WTC11 (cell line): Measurements from ENCODE around the gene ZNF414. TPM values are rescaled to one million over a fixed set of nuclear protein-coding genes. Genes with fewer than 3 reads are reported as not detected.

Experiments
- ATAC-seq: fragments of 200-7000 bp; cut with Tn5 transposase; 2 replicates; pipeline ENCODE4 v1.10.0; 2021; ENCODE audit warnings: mild to moderate bottlenecking, moderate library complexity
- CTCF ChIA-PET: fragments of 300-600 bp; sonication (Branson Sonifier 250); formaldehyde crosslinking; loops from one replicate; lab custom pipeline; 2021; ENCODE audit warnings: antibody characterized with exemption; lab: Charles Lee
- POLR2A ChIA-PET: fragments of 350-600 bp; sonication (Branson Sonifier 250); formaldehyde crosslinking; loops from one replicate; lab custom pipeline; 2021; ENCODE audit warnings: antibody characterized with exemption; lab: Charles Lee
- DNase-seq: peaks from one replicate; pipeline ENCODE4 v3.0.0; 2021; ENCODE audit warnings: low spot score
- H3K27ac Mint-ChIP-seq: 2 replicates; pipeline ENCODE4 v1.8.0; 2021; ENCODE audit warnings: mixed read lengths
- H3K27me3 Mint-ChIP-seq: 2 replicates; pipeline ENCODE4 v1.8.0; 2021; ENCODE audit warnings: low read depth, mild to moderate bottlenecking, moderate library complexity, mixed read lengths
- H3K36me3 Mint-ChIP-seq: 2 replicates; pipeline ENCODE4 v1.8.0; 2021; ENCODE audit warnings: mixed read lengths
- H3K4me1 Mint-ChIP-seq: 2 replicates; pipeline ENCODE4 v1.8.0; 2022; ENCODE audit warnings: mixed read lengths
- H3K4me3 Mint-ChIP-seq: 2 replicates; pipeline ENCODE4 v1.8.0; 2021; ENCODE audit warnings: mild to moderate bottlenecking, moderate library complexity, mixed read lengths
- H3K9me3 Mint-ChIP-seq: 2 replicates; pipeline ENCODE4 v1.8.0; 2021; ENCODE audit warnings: mixed read lengths
- AR ChIP-seq: fragments of 250-450 bp; sonication (Bioruptor Pico); IDR thresholded peaks from 2 replicates; pipeline ENCODE4 v1.9.0; 2021; ENCODE audit warnings: mild to moderate bottlenecking
- ATF2 ChIP-seq: sonication (generic); formaldehyde crosslinking; IDR thresholded peaks from 2 replicates; pipeline ENCODE4 v1.8.1; 2022; ENCODE audit warnings: low read depth, missing genetic modification reagents, borderline replicate concordance
- FOXK1 ChIP-seq: sonication (generic); formaldehyde crosslinking; IDR thresholded peaks from 2 replicates; pipeline ENCODE4 v1.8.0; 2022; ENCODE audit warnings: mild to moderate bottlenecking, moderate library complexity, missing genetic modification reagents
- GABPB1 ChIP-seq: sonication (generic); formaldehyde crosslinking; IDR thresholded peaks from 2 replicates; pipeline ENCODE4 v1.8.1; 2023; ENCODE audit warnings: mild to moderate bottlenecking, missing genetic modification reagents
- HMGXB4 ChIP-seq: sonication (generic); formaldehyde crosslinking; IDR thresholded peaks from 2 replicates; pipeline ENCODE4 v1.8.1; 2023; ENCODE audit warnings: mild to moderate bottlenecking, moderate library complexity, missing genetic modification reagents
- IRF1 ChIP-seq: sonication (generic); formaldehyde crosslinking; IDR thresholded peaks from 2 replicates; pipeline ENCODE4 v1.8.0; 2023; ENCODE audit warnings: missing genetic modification reagents
- IRF2 ChIP-seq: sonication (generic); formaldehyde crosslinking; IDR thresholded peaks from 2 replicates; pipeline ENCODE4 v1.8.0; 2022; ENCODE audit warnings: low read depth, missing genetic modification reagents, borderline replicate concordance
- MXD4 ChIP-seq: fragments of 250-450 bp; sonication (Bioruptor Pico); IDR thresholded peaks from 2 replicates; pipeline ENCODE4 v1.8.0; 2021; ENCODE audit warnings: mild to moderate bottlenecking, moderate library complexity, borderline replicate concordance
- RELA ChIP-seq: sonication (generic); formaldehyde crosslinking; IDR thresholded peaks from 2 replicates; pipeline ENCODE4 v1.8.1; 2022; ENCODE audit warnings: missing genetic modification reagents, mild to moderate bottlenecking, borderline replicate concordance
- RORB ChIP-seq: fragments of 250-450 bp; sonication (Bioruptor Pico); IDR thresholded peaks from 2 replicates; pipeline ENCODE4 v1.9.0; 2021; ENCODE audit warnings: mild to moderate bottlenecking
- ZNF232 ChIP-seq: sonication (generic); formaldehyde crosslinking; IDR thresholded peaks from 2 replicates; pipeline ENCODE4 v1.8.0; 2022; ENCODE audit warnings: mild to moderate bottlenecking, missing genetic modification reagents
- ZNF263 ChIP-seq: sonication (generic); formaldehyde crosslinking; IDR thresholded peaks from 2 replicates; pipeline ENCODE4 v1.8.1; 2022; ENCODE audit warnings: low read depth, mild to moderate bottlenecking, moderate library complexity, missing genetic modification reagents
- ZNF396 ChIP-seq: fragments of 250-450 bp; sonication (Bioruptor Pico); IDR thresholded peaks from 2 replicates; pipeline ENCODE4 v1.8.0; 2021; ENCODE audit warnings: mild to moderate bottlenecking, moderate library complexity, borderline replicate concordance
- ZNF671 ChIP-seq: fragments of 250-450 bp; sonication (Bioruptor Pico); IDR thresholded peaks from 2 replicates; pipeline ENCODE4 v1.8.0; 2021; ENCODE audit warnings: mild to moderate bottlenecking
- total RNA-seq: library from RNA; stranded (reverse); gene quantifications from 3 replicates; pipeline ENCODE4 v1.2.3, GENCODE V29; 2021
- TF ChIP-seq, protein P1 (sequence below): sonication (generic); formaldehyde crosslinking; IDR thresholded peaks from 2 replicates; pipeline ENCODE4 v1.8.0; 2022; ENCODE audit warnings: mild to moderate bottlenecking, missing genetic modification reagents
- TF ChIP-seq, protein P2 (sequence below): sonication (generic); formaldehyde crosslinking; IDR thresholded peaks from 2 replicates; pipeline ENCODE4 v1.8.0; 2022; ENCODE audit warnings: mild to moderate bottlenecking, missing genetic modification reagents

The ZNF414 gene
- total RNA-seq, 1 experiment from 2014 or later, result 38.2 TPM

GRCh38 chr19:8488365-8488764 lies 25.6 kb downstream of the ZNF414 start (continued):
- TF ChIP-seq ATF2, result no peak
- no peak for TF ChIP-seq IRF1
- TF ChIP-seq RELA (CRISPR knock-in tag), result no peak
- TF ChIP-seq ZNF396 (CRISPR knock-in tag), result no peak
- TF ChIP-seq IRF2, result no peak
- TF ChIP-seq ZNF671 (CRISPR knock-in tag), result no peak
- no peak for TF ChIP-seq RORB

DNA sequence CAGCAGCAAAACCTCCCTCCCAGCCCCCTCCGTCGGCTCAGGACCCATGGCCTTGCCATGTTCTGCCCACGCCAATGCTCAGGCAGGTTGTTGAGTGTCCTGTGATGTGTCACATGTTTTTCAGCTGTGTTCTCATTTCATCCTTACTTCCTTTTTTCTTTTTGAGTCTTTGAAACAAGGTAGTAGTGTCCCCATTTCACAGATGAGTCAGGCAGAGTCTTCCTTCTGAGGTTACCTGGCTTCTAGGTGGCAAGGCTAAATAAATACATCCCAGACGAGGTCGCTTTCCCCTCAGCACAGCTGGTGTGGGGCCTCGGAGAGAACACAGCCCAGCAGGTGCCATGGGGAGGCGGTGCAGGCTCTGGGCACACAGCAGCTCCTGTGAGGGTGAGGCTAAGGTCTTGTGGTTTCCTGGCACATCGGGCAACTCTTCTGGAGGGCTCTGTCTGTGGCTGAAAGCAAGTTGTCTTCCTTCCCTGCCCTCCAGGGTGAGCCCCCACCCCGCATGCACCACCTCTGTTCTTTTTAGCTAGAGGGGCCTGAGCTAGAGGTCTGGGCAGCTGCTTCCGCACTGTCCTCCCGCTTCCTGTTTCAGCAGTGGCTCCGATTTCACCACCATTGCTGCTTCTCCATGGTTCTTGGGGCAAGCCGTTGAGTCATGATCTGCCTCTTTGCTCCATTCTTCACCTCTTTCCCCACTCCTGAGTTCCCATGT lies 26.7 kb downstream of the ZNF414 start:
- H3K27me3 Mint-ChIP-seq, result no peaks in the 10 kb centered on the region
- POLR2A ChIA-PET, result interaction anchor here (0.8 kb wide), 2 partner anchors 26 to 74 kb away, joined by 3 to 4 read pairs; partner anchors contain the start of genes MARCHF2 and ZNF414
- DNase-seq, result no peak
- TF ChIP-seq AR (CRISPR knock-in tag) (no peak), HMGXB4 (CRISPR knock-in tag) (no peak), MXD4 (CRISPR knock-in tag) (no peak), GABPB1 (CRISPR knock-in tag) (no peak), ZNF232 (CRISPR knock-in tag) (no peak), FOXK1 (CRISPR knock-in tag) (no peak), RORB (no peak), ZNF263 (CRISPR knock-in tag) (no peak)
- TF ChIP-seq, protein P1, sequence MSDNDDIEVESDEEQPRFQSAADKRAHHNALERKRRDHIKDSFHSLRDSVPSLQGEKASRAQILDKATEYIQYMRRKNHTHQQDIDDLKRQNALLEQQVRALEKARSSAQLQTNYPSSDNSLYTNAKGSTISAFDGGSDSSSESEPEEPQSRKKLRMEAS (CRISPR knock-in tag), result no peak
- TF ChIP-seq, protein P2, sequence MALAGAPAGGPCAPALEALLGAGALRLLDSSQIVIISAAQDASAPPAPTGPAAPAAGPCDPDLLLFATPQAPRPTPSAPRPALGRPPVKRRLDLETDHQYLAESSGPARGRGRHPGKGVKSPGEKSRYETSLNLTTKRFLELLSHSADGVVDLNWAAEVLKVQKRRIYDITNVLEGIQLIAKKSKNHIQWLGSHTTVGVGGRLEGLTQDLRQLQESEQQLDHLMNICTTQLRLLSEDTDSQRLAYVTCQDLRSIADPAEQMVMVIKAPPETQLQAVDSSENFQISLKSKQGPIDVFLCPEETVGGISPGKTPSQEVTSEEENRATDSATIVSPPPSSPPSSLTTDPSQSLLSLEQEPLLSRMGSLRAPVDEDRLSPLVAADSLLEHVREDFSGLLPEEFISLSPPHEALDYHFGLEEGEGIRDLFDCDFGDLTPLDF (CRISPR knock-in tag), result no peak
- TF ChIP-seq, all 79 proteins: peak for 0
- H3K36me3 Mint-ChIP-seq, result peaks cover 66% of the 10 kb centered on the region
- no peaks in the 10 kb centered on the region for H3K9me3 Mint-ChIP-seq
- ATAC-seq, result no peak
- CTCF ChIA-PET, result interaction anchor here (0.5 to 1.2 kb wide), 6 partner anchors 8 to 586 kb away, joined by 3 to 8 read pairs (median 4); partner anchors contain the start of gene ZNF414
- H3K4me1 Mint-ChIP-seq, result peaks cover 5% of the 10 kb centered on the region; the same call in 1 of the 2 replicates
- H3K27ac Mint-ChIP-seq, result peak overlapping the region; percentile 73
- no peak overlapping the region for H3K4me3 Mint-ChIP-seq
